Measurements from ENCODE around the gene ADGRL2.

GRCh38 chr1:81838600-81839218 is 38.0 kb downstream of the ADGRL2 start:
- TF ChIP-seq CTCF (IDR thresholded peaks at IDR 0.05): no peak
- TF ChIP-seq POLR2A (IDR thresholded peaks at IDR 0.05): no peak
